Uterus (tissue), 2 donors: ENCODE measurements around the gene SPPL2A.

Experiments
- CTCF ChIP-seq, 4 experiments: fragments of 200-600 bp in 2 of 4; fragments of 450-650 bp in 2 of 4; sonication (generic) in 2 of 4; IDR thresholded peaks; one replicate each; pipeline ENCODE4 v1.5.1; 2016 to 2019; ENCODE audit warnings: antibody characterized with exemption in 4 of 4, mild to moderate bottlenecking in 2 of 4, moderate library complexity in 1 of 4
- POLR2A ChIP-seq, 2 donors: fragments of 450-650 bp; IDR thresholded peaks; one replicate each; pipeline ENCODE4 v1.6.1; 2016; ENCODE audit warnings: antibody characterized with exemption in 2 of 2, mild to moderate bottlenecking in 1 of 2, moderate library complexity in 1 of 2

GRCh38 chr15:50697109-50697797 is 68.3 kb downstream of the SPPL2A start:
- TF ChIP-seq CTCF (IDR thresholded peaks at IDR 0.05): no peak
- no peak for TF ChIP-seq POLR2A (IDR thresholded peaks at IDR 0.05)
